Astrocyte of the spinal cord (primary cell): Measurements from ENCODE around the gene CCDC3.

Experiments
- DNase-seq: peaks from one replicate; pipeline ENCODE4 v3.0.0; 2011; ENCODE audit warnings: low read depth, low spot score
- H3K4me3 ChIP-seq: 2 replicates; pipeline ENCODE4 v1.5.1; 2011; ENCODE audit warnings: low read depth, mild to moderate bottlenecking, low read length, moderate library complexity
- CTCF ChIP-seq: IDR thresholded peaks from 2 replicates; pipeline ENCODE4 v1.5.1; 2012; ENCODE audit warnings: low read depth, mild to moderate bottlenecking, low read length, inconsistent platforms
- in situ Hi-C: cut with HindIII; loops from 2 replicates; pipeline ENCODE4 v1.10.0; 2017; ENCODE audit warnings: low sequenced_read_pairs

The CCDC3 gene

GRCh38 chr10:12908773-12909172 is 92.7 kb downstream of the CCDC3 start:
- in situ Hi-C loops, result no loop called here
- H3K4me3 ChIP-seq, result no peak overlapping the region
- TF ChIP-seq CTCF, result no peak
- DNase-seq, result no peak

GRCh38 chr10:12907656-12908055 is 93.9 kb downstream of the CCDC3 start:
- in situ Hi-C loops, result no loop called here
- H3K4me3 ChIP-seq, result no peak overlapping the region

GRCh38 chr10:12906051-12906541 is 95.4 kb downstream of the CCDC3 start:
- no peak for DNase-seq
- H3K4me3 ChIP-seq, result no peak overlapping the region
- in situ Hi-C loops, result no loop called here
- TF ChIP-seq CTCF, result no peak

More at GRCh38 chr10:12907656-12908055, 93.9 kb downstream of the CCDC3 start:
- peak; percentile 72 for DNase-seq
- no peak for TF ChIP-seq CTCF

- in situ Hi-C loops, result no loop called here
- no peak overlapping the region for H3K4me3 ChIP-seq
- TF ChIP-seq CTCF, result no peak
- DNase-seq, result no peak
Observed at GRCh38 chr10:12905067-12905466, 96.4 kb downstream of the CCDC3 start.

- DNase-seq, result no peak
- no peak overlapping the region for H3K4me3 ChIP-seq
- TF ChIP-seq CTCF, result no peak
- in situ Hi-C loops, result no loop called here
Observed at GRCh38 chr10:12902851-12903358, 98.6 kb downstream of the CCDC3 start.

GRCh38 chr10:12902135-12902572 is 99.4 kb downstream of the CCDC3 start:
- peak; percentile 79 for TF ChIP-seq CTCF
- peak; percentile 63 for DNase-seq
- in situ Hi-C loops, result no loop called here
- no peak overlapping the region for H3K4me3 ChIP-seq
